ENCODE results near the gene AUP1. TPM values are rescaled to one million over a fixed set of nuclear protein-coding genes. Genes with fewer than 3 reads are reported as not detected.
"Not testable (repeated sequence)": the region's sequence is repeated elsewhere in the genome, so short reads cannot be mapped to it uniquely, and the experiment has no call there.

The AUP1 gene
- total and polyA plus RNA-seq, 7 donors: 46.5 to 178 (median 82.0) TPM

- no peak for DNase-seq
- H3K4me3 ChIP-seq: no peak overlapping the region
- intact Hi-C loops (cut with DNase I): no loop called here
- H3K9me3 ChIP-seq: no peaks in the 10 kb centered on the region
- H3K27ac ChIP-seq: peak overlapping the region in 2 of 4 donors; percentile 65 to 67
- H3K4me1 ChIP-seq: peaks cover 0 to 15% (median 11%) of the 10 kb centered on the region in 4 donors
- 73 to 84% methylated on average over 7 of the region's 7 CpGs for WGBS, 2 donors
- no peak for TF ChIP-seq POLR2A (IDR thresholded peaks at IDR 0.05)
- no peak for TF ChIP-seq EP300 (IDR thresholded peaks at IDR 0.05)
- TF ChIP-seq CTCF (IDR thresholded peaks at IDR 0.05): no peak
- TF ChIP-seq POLR2AphosphoS5 (IDR thresholded peaks at IDR 0.05): no peak
- H3K27me3 ChIP-seq: peaks cover 0 to 8% (median 0%) of the 10 kb centered on the region in 3 donors
- H3K36me3 ChIP-seq: no peaks in the 10 kb centered on the region
Observed at GRCh38 chr2:74566076-74566753, 36.7 kb upstream of the AUP1 start.

GRCh38 chr2:74564222-74564621 lies 34.7 kb upstream of the AUP1 start:
- no peaks in the 10 kb centered on the region for H3K36me3 ChIP-seq
- no peaks in the 10 kb centered on the region for H3K9me3 ChIP-seq
- H3K4me3 ChIP-seq: no peak overlapping the region
- H3K27me3 ChIP-seq: peaks cover 0 to 8% (median 0%) of the 10 kb centered on the region in 3 donors
- intact Hi-C loops (cut with DNase I): no loop called here
- TF ChIP-seq POLR2AphosphoS5 (IDR thresholded peaks at IDR 0.05) (no peak), EP300 (IDR thresholded peaks at IDR 0.05) (no peak), CTCF (IDR thresholded peaks at IDR 0.05) (no peak)
- H3K27ac ChIP-seq: no peak overlapping the region
- no peak for DNase-seq
- 89 to 91% methylated on average over 5 of the region's 5 CpGs for WGBS, 2 donors
- H3K4me1 ChIP-seq: peaks cover 0 to 15% (median 11%) of the 10 kb centered on the region in 4 donors

- Histone ChIP-seq H3K27me3 (peaks cover 0 to 8% (median 0%) of the 10 kb centered on the region in 3 donors), H3K27ac (no peak overlapping the region), H3K9me3 (no peaks in the 10 kb centered on the region), H3K4me1 (peaks cover 0 to 9% (median 1%) of the 10 kb centered on the region in 4 donors), H3K4me3 (no peak overlapping the region), H3K36me3 (no peaks in the 10 kb centered on the region)
- WGBS, 2 donors: 86 to 88% methylated on average over 7 of the region's 7 CpGs
- intact Hi-C loops (cut with DNase I): no loop called here
- no peak for DNase-seq
- TF ChIP-seq POLR2A (IDR thresholded peaks at IDR 0.05) (no peak), EP300 (IDR thresholded peaks at IDR 0.05) (no peak)
Observed at GRCh38 chr2:74562126-74562775, 32.7 kb upstream of the AUP1 start.

- intact Hi-C loops (cut with DNase I); H3K9me3 ChIP-seq; H3K4me3 ChIP-seq; H3K36me3 ChIP-seq; H3K4me1 ChIP-seq; H3K27me3 ChIP-seq; H3K27ac ChIP-seq; DNase-seq: not testable (repeated sequence)
- 95 to 98% methylated on average over 1 of the region's 1 CpG for WGBS, 2 donors
Observed at GRCh38 chr2:74561022-74561421, 31.5 kb upstream of the AUP1 start.

- TF ChIP-seq POLR2AphosphoS5 (IDR thresholded peaks at IDR 0.05): no peak
- no peak for TF ChIP-seq EP300 (IDR thresholded peaks at IDR 0.05)
- TF ChIP-seq POLR2A (IDR thresholded peaks at IDR 0.05): no peak
- no peak for TF ChIP-seq CTCF (IDR thresholded peaks at IDR 0.05)
- no peaks in the 10 kb centered on the region for H3K9me3 ChIP-seq
- peaks cover 0 to 5% (median under 1%) of the 10 kb centered on the region in 4 donors for H3K4me1 ChIP-seq
- no peak overlapping the region for H3K4me3 ChIP-seq
- intact Hi-C loops (cut with DNase I): no loop called here
- H3K27me3 ChIP-seq: peaks cover 0 to 8% (median 0%) of the 10 kb centered on the region in 3 donors
- no peak for DNase-seq
- no peaks in the 10 kb centered on the region for H3K36me3 ChIP-seq
- no peak overlapping the region for H3K27ac ChIP-seq
- 78 to 84% methylated on average over 6 of the region's 6 CpGs for WGBS, 2 donors
Observed at GRCh38 chr2:74560591-74560990, 31.1 kb upstream of the AUP1 start.
